Measurements from ENCODE around the gene TTC7B.

GRCh38 chr14:90758028-90758889, 58.0 kb downstream of the TTC7B start:
- TF ChIP-seq RAD21 (IDR thresholded peaks at IDR 0.05; ENCODE audit: low read depth) (peak; percentile 69), MAX (IDR thresholded peaks at IDR 0.05) (peak; percentile 13; the same call in 1 of the 2 replicates), CEBPB (IDR thresholded peaks at IDR 0.05) (no peak), FOXM1 (IDR thresholded peaks at IDR 0.05; ENCODE audit: borderline replicate concordance, low read depth) (no peak), YY1 (IDR thresholded peaks at IDR 0.05; ENCODE audit: low read depth) (no peak), REST (IDR thresholded peaks at IDR 0.05; ENCODE audit: low read depth) (no peak), TAF1 (IDR thresholded peaks at IDR 0.05; ENCODE audit: low read depth) (peak; percentile 47; the same call in 1 of the 2 replicates)
